Measurements from ENCODE around the gene CARS2. TPM values are rescaled to one million over a fixed set of nuclear protein-coding genes. Genes with fewer than 3 reads are reported as not detected.

The CARS2 gene
- total and polyA plus RNA-seq, 2 donors (not counting 3 experiments of a cell fraction or from before 2014, with no cell fraction given), result 42.0 to 51.2 TPM

DNA sequence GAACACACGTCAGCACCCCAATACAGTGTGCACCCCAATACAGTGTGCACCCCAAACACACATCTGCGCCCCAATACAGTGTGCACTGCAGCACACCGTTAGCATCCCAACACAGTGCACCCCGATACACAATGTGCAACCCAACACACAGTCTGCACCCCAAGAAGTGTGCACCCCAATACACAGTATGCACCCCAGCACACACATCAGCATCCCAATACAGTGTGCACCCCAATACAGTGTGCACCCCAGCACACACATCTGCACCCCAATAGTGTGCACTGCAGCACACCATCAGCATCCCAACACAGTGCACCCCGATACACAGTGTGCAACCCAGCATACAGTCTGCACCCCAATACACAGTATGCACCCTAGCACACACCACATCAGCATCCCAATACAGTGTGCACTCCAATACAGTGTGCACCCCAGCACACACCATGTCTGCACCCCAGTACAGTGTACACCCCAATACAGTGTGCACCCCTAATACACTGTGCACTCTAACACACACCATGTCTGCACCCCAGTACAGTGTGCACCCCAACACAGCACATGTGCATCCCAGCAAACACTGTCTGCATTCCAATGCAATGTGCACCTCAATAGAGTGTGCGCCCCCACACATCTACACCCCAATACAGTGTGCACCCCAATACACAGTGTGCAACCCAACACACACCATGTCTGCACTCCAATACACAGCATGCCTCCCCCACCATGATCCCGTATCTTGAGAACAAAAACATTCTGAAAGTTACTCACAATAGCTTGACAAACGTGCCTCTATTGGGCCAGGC, 855 bp upstream of the CARS2 start:
- Histone ChIP-seq H3K9me3 (replicated peaks; ENCODE audit: control insufficient read depth, insufficient read depth, low read length) (no peaks in the 10 kb centered on the region), H3K27me3 (ENCODE audit: control insufficient read depth in 2 of 2, insufficient read depth in 2 of 2, low read length in 2 of 2) (no peaks in the 10 kb centered on the region), H3K4me1 (ENCODE audit: control insufficient read depth, extremely low read depth, insufficient read depth, low read length) (peaks cover 17% of the 10 kb centered on the region), H3K79me2 (ENCODE audit: control insufficient read depth, insufficient read depth, low read length) (peaks cover 19% of the 10 kb centered on the region), H2AFZ (ENCODE audit: low read depth, low read length) (peak overlapping the region; percentile 16), H4K20me1 (replicated peaks; ENCODE audit: control insufficient read depth, extremely low read depth, insufficient read depth, low read length) (no peaks in the 10 kb centered on the region), H3K9ac (replicated peaks; ENCODE audit: extremely low read depth, insufficient read depth, low read length) (no peak overlapping the region), H3K4me3 (replicated peaks in 1 of 3; ENCODE audit: insufficient read depth in 1 of 3, low read depth in 1 of 3, low read length in 3 of 3) (peak overlapping the region in 2 of 3 experiments; percentile 1 to 88), H3K27ac (ENCODE audit: insufficient read depth, low read depth, low read length) (no peak overlapping the region), H3K36me3 (ENCODE audit: control insufficient read depth in 2 of 2, extremely low read depth in 1 of 2, insufficient read depth in 2 of 2, low read length in 2 of 2) (no peaks in the 10 kb centered on the region), H3K9me1 (replicated peaks; ENCODE audit: control insufficient read depth, extremely low read depth, insufficient read depth, low read length) (no peaks in the 10 kb centered on the region), H3K4me2 (ENCODE audit: insufficient read depth, low read length) (peak overlapping the region; percentile 4)
- TF ChIP-seq POLR2AphosphoS5 (IDR thresholded peaks at IDR 0.05; ENCODE audit: insufficient read depth, low read depth, low read length), result no peak
- TF ChIP-seq, protein P1, sequence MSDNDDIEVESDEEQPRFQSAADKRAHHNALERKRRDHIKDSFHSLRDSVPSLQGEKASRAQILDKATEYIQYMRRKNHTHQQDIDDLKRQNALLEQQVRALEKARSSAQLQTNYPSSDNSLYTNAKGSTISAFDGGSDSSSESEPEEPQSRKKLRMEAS (IDR thresholded peaks at IDR 0.05; ENCODE audit: insufficient read depth, insufficient read length), result no peak
- no peak for TF ChIP-seq MYC (IDR thresholded peaks at IDR 0.05; ENCODE audit: low read depth, low read length)
- no peak for TF ChIP-seq CTCF (IDR thresholded peaks at IDR 0.05; ENCODE audit: extremely low read depth in 1 of 2, insufficient read depth in 1 of 2, low read depth in 1 of 2, low read length in 2 of 2)
- FAIRE-seq (no peak), DNase-seq (ENCODE audit: low read depth, low spot score) (no peak)
- ChIA-PET CTCF (interaction anchor here (0.7 kb wide), 1 partner anchor 8 kb away, joined by 3 read pairs; no protein-coding TSS in a partner anchor), POLR2A (interaction anchor here (2.6 kb wide), 1 partner anchor 8 kb away, joined by 30 read pairs; no protein-coding TSS in a partner anchor)
- intact Hi-C loops (cut with micrococcal nuclease) (loop anchor here (1.0 to 2.0 kb wide), 2 partner anchors 9 to 496 kb away; no protein-coding TSS in a partner anchor), dilution Hi-C loops (cut with MboI; ENCODE audit: extremely low pct_ligation_motif_present, low sequenced_read_pairs) (no loop called here)
- no TSS peak for BruUV-seq (replicated peaks)
